ENCODE measurements around the gene FAM174A.

The FAM174A gene

GRCh38 chr5:100535060-100536005 lies at the start of gene FAM174A:
FAM174A (plus strand) TSS chr5:100535374; CDS start chr5:100535531, 157 bp downstream.
- peak; percentile 96 for DNase-seq

- no peak for DNase-seq
Observed at GRCh38 chr5:100493996-100494395, 41.2 kb upstream of the FAM174A start.

- no peak for DNase-seq
Observed at GRCh38 chr5:100496296-100496695, 38.9 kb upstream of the FAM174A start.

- no peak for DNase-seq
Observed at GRCh38 chr5:100502684-100503083, 32.5 kb upstream of the FAM174A start.

- no peak for DNase-seq
Observed at GRCh38 chr5:100505984-100506670, 29.0 kb upstream of the FAM174A start.

GRCh38 chr5:100516285-100516684 lies 18.9 kb upstream of the FAM174A start:
- no peak for DNase-seq

- DNase-seq, result no peak
Observed at GRCh38 chr5:100517301-100517974, 17.7 kb upstream of the FAM174A start.

GRCh38 chr5:100518377-100518776 lies 16.8 kb upstream of the FAM174A start:
- DNase-seq, result no peak

GRCh38 chr5:100519075-100519474 lies 16.1 kb upstream of the FAM174A start:
- DNase-seq, result no peak

- DNase-seq, result no peak
Observed at GRCh38 chr5:100520348-100520747, 14.8 kb upstream of the FAM174A start.

- DNase-seq, result no peak
Observed at GRCh38 chr5:100537946-100538345, 2.8 kb downstream of the FAM174A start.

- DNase-seq, result no peak
Observed at GRCh38 chr5:100539519-100539918, 4.3 kb downstream of the FAM174A start.

- no peak for DNase-seq
Observed at GRCh38 chr5:100542086-100542485, 6.9 kb downstream of the FAM174A start.

- no peak for DNase-seq
Observed at GRCh38 chr5:100546001-100546400, 10.8 kb downstream of the FAM174A start.

- no peak for DNase-seq
Observed at GRCh38 chr5:100550531-100551051, 15.4 kb downstream of the FAM174A start.

- no peak for DNase-seq
Observed at GRCh38 chr5:100551183-100551582, 16.0 kb downstream of the FAM174A start.

- no peak for DNase-seq
Observed at GRCh38 chr5:100553209-100553608, 18.0 kb downstream of the FAM174A start.

GRCh38 chr5:100560860-100561259 lies 25.7 kb downstream of the FAM174A start:
- DNase-seq, result no peak

GRCh38 chr5:100562821-100563220 lies 27.6 kb downstream of the FAM174A start:
- DNase-seq, result no peak

- peak; percentile 35 for DNase-seq
Observed at GRCh38 chr5:100566382-100567141, 31.4 kb downstream of the FAM174A start.

- no peak for DNase-seq
Observed at GRCh38 chr5:100574716-100575115, 39.5 kb downstream of the FAM174A start.

- DNase-seq, result peak; percentile 2
Observed at GRCh38 chr5:100575815-100576214, 40.6 kb downstream of the FAM174A start.

Data from activated CD4-positive, alpha-beta T cell treated with anti-CD3 and anti-CD28 coated beads, Interleukin-2, amount 50 U/mL, for 16 hours (primary cell).